ENCODE measurements around the gene VPS35.
"Not testable (repeated sequence)": the region's sequence is repeated elsewhere in the genome, so short reads cannot be mapped to it uniquely, and the experiment has no call there.

VPS35 gene

DNA sequence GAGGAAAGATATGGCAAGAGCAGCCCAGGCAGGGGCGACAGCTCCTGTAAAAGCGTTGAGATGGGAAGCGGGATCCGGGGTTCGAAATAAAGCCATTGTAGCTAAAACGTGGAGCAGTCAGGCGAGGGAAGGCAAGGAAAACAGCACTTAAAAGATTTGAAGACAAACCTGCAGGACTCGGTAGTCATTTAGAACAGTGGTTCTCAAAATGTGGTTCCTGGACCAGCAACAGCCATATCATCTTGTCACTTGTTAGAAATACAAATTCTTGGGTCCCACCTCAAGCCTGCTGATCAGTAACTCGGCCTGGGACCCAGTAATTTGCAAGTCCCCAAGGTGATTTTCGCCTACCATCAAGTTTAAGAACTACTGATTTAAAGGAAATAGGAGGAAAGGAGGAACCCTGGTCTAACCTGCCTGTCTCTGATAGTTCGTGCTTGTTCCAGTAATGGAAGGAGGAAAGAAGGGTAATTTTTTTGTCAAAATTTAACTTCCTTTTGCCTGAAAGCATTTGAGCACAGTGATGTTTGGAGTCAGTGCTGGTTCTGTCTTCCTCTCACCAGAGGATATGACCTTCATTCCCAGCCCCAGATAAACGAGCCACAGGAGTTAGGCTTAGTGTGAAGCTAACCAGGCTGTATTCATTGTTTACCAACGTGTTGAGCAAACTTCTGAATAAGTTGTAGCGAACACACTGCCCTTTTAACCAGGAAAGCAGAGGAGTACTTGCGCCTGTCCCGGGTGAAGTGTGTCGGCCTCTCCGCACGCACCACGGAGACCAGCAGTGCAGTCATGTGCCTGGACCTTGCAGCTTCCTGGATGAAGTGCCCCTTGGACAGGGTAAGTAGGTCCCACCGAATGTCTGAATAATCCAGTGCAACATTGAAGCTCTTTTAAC, 1.6 kb upstream of the VPS35 start:
- H3K9ac ChIP-seq (ENCODE audit: low read length in 2 of 2), result peak overlapping the region; percentile 60 to 78
- H3K9me3 ChIP-seq (ENCODE audit: control insufficient read depth in 2 of 2, low read length in 2 of 2), result no peaks in the 10 kb centered on the region
- no peak overlapping the region for H3K27ac ChIP-seq (ENCODE audit: low read length)
- peaks cover 13% of the 10 kb centered on the region for H3K4me1 ChIP-seq (ENCODE audit: control insufficient read depth, insufficient read depth, low read length)
- H3K36me3 ChIP-seq (ENCODE audit: control insufficient read depth in 2 of 2, insufficient read depth in 2 of 2, low read length in 2 of 2), result no peaks in the 10 kb centered on the region
- no peaks in the 10 kb centered on the region for H3K27me3 ChIP-seq (ENCODE audit: control insufficient read depth in 1 of 2, insufficient read depth in 2 of 2, low read length in 2 of 2)
- H3K4me3 ChIP-seq (ENCODE audit: low read length in 2 of 2), result peak overlapping the region; percentile 73 to 96

DNA sequence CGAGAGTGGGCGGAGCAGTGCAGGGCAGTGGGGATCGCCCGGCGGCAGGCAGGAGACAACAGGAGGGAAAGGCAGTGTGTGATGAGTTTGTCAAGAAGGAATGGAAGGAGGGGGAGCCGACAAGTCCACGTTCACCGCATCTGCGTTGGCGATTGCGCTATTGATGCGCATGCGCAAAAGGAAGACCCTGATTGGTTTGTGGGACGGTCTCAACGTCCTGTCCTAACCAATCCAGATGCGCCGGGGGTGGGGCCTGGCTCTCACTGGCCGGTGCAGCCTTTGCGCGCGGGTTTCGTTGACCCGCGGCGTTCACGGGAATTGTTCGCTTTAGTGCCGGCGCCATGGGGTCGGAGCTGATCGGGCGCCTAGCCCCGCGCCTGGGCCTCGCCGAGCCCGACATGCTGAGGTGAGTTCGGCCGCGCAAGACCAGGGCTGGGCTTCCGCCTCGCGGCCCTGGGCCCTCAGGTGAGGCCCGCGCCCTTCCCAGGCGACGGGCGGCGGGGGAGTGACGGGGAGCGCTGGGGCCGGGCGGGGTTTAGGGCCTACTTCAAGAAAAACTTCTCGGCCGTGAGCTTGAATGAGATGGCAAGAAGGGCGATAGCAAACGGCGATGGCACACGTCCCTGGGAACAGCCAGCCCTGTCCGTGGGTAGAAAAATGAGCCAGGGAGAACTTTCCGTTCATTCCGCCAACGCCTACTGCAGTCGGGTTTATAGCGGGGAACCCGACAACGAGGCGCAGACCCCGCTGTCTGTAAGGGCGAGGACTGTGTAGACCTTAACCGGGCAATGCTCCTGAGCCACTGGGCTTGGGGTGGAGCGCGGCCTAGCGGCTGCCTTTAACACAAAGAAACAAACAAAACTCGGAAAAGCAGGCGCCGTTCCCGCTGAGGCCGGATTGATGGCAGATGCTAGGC, 645 bp upstream of the VPS35 start, which contains the start of gene ORC6:
Gene ORC6, plus strand, starts transcription at position 295 of the 916 bp plus-strand sequence. Its CDS starts 47 bp downstream, at position 342.
- H3K4me3 ChIP-seq (ENCODE audit: low read length in 2 of 2), result peak within 1 kb of the TSS; percentile 73 to 96
- peak within 1 kb of the TSS; percentile 95 for H3K27ac ChIP-seq (ENCODE audit: low read length)
- peaks cover 13% of the 10 kb centered on the region for H3K4me1 ChIP-seq (ENCODE audit: control insufficient read depth, insufficient read depth, low read length)
- no peaks in the 10 kb centered on the region for H3K36me3 ChIP-seq (ENCODE audit: control insufficient read depth in 2 of 2, insufficient read depth in 2 of 2, low read length in 2 of 2)
- H3K9ac ChIP-seq (ENCODE audit: low read length in 2 of 2), result peak within 1 kb of the TSS; percentile 78 to 95
- H3K27me3 ChIP-seq (ENCODE audit: control insufficient read depth in 1 of 2, insufficient read depth in 2 of 2, low read length in 2 of 2), result no peaks in the 10 kb centered on the region
- H3K9me3 ChIP-seq (ENCODE audit: control insufficient read depth in 2 of 2, low read length in 2 of 2), result no peaks in the 10 kb centered on the region

DNA sequence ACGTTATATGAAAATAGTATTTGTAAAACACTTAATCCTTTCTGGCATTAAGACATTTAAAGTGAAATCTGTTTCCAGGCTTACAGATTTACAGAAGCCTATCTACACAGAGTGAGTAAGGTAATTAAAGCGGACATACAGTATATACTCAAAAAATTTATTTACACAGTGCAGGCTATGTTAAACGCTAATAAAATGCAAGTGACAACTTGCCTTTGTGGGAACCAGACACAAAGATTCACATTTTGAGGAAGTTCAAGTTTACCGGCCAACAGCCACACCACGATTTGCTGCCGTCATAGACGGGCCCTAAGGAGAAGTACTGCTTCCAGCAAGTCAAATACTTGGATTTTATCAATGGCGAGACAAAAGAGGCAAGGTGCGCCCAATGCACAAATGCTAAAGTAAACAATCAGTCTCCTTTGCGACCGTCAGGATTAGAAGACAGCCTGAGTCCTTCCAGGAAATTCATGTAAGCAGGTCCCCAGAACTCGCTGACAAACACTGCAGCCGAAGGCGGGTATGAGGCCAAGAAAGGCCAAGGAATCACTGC, 801 bp downstream of the VPS35 start:
- no peaks in the 10 kb centered on the region for H3K27me3 ChIP-seq (ENCODE audit: control insufficient read depth in 1 of 2, insufficient read depth in 2 of 2, low read length in 2 of 2)
- H3K9me3 ChIP-seq (ENCODE audit: control insufficient read depth in 2 of 2, low read length in 2 of 2), result no peaks in the 10 kb centered on the region
- H3K4me1 ChIP-seq (ENCODE audit: control insufficient read depth, insufficient read depth, low read length), result peaks cover 13% of the 10 kb centered on the region
- H3K4me3 ChIP-seq (ENCODE audit: low read length in 2 of 2), result peak overlapping the region; percentile 73 to 96
- peak overlapping the region; percentile 95 for H3K27ac ChIP-seq (ENCODE audit: low read length)
- H3K36me3 ChIP-seq (ENCODE audit: control insufficient read depth in 2 of 2, insufficient read depth in 2 of 2, low read length in 2 of 2), result no peaks in the 10 kb centered on the region
- peak overlapping the region; percentile 78 to 90 for H3K9ac ChIP-seq (ENCODE audit: low read length in 2 of 2)

DNA sequence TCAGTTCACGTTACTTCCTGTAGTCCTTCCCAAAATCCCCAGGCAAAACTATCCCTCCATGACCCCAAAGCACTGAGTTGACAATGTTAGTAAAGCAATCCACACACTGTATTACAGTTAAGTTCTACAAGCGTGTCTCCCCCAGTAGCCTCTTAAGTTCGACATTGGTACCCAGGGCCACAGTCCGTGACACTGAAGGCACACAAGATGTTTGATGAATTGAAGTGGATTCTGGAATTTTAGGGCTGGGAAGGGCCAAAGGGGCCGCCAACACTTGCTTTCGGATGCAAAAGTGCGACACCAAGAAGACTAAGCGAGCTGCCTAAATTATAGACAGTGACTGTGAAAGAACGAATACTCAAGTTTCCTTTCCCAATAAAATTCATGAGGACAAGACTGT, 1.5 kb downstream of the VPS35 start:
- Histone ChIP-seq H3K4me1 (ENCODE audit: control insufficient read depth, insufficient read depth, low read length) (peaks cover 13% of the 10 kb centered on the region), H3K9me3 (ENCODE audit: control insufficient read depth in 2 of 2, low read length in 2 of 2) (no peaks in the 10 kb centered on the region), H3K27me3 (ENCODE audit: control insufficient read depth in 1 of 2, insufficient read depth in 2 of 2, low read length in 2 of 2) (no peaks in the 10 kb centered on the region), H3K4me3 (ENCODE audit: low read length in 2 of 2) (peak overlapping the region; percentile 73 to 96), H3K9ac (ENCODE audit: low read length in 2 of 2) (peak overlapping the region in 1 of 2 donors; percentile 78), H3K36me3 (ENCODE audit: control insufficient read depth in 2 of 2, insufficient read depth in 2 of 2, low read length in 2 of 2) (no peaks in the 10 kb centered on the region), H3K27ac (ENCODE audit: low read length) (no peak overlapping the region)

DNA sequence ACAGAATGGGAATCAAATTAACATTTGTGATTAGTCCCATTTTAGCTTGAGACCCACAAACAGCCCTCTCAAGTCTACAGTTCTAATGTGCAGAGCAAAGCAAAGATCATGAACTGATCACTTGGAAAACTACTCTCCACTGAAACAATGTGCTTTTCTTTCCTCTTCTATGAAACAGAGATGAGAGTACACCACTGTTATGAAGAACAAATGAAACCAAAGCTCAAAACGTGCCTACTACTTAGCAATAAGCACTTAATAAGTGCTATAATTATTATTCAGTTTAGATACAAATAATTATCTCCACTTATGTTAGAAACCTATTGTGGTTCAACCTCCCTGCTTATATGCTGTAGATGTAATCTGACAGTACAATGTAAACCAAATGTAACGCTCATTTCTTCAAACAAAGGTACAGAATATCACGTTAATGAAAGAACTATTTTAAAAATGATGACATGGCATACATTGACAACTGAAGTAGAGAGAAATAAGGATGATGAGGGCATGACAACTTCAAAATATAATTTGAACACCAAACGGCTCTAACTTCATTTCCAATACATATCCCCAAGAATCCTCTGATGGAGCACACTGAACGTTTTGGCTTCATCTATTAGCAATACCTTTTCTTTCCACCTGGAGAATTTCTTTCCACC, 2.0 kb downstream of the VPS35 start:
- Histone ChIP-seq H3K9me3 (ENCODE audit: control insufficient read depth in 2 of 2, low read length in 2 of 2) (no peaks in the 10 kb centered on the region), H3K4me1 (ENCODE audit: control insufficient read depth, insufficient read depth, low read length) (peaks cover 13% of the 10 kb centered on the region), H3K9ac (ENCODE audit: low read length in 2 of 2) (no peak overlapping the region), H3K27ac (ENCODE audit: low read length) (no peak overlapping the region), H3K27me3 (ENCODE audit: control insufficient read depth in 1 of 2, insufficient read depth in 2 of 2, low read length in 2 of 2) (no peaks in the 10 kb centered on the region), H3K36me3 (ENCODE audit: control insufficient read depth in 2 of 2, insufficient read depth in 2 of 2, low read length in 2 of 2) (no peaks in the 10 kb centered on the region), H3K4me3 (ENCODE audit: low read length in 2 of 2) (peak overlapping the region in 1 of 2 donors; percentile 73)

DNA sequence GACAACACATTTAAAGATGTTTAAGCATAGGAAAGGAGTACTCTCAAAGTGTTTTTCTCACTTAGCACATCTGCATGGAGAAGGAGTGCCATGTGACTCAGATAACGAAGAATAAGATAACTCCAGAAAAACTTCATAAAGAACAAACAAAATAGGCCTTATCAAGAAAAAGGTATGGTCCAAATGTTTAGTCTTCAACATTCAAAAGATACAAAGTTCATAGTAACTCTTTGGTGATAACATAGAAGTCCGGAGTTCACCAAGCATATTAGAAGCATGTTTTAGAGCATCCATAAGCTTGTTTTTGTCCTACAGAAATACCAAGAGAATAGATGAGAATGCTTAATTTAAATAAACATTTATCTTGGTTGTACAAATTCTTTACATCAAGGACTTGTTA, 7.1 kb downstream of the VPS35 start:
- H3K4me3 ChIP-seq (ENCODE audit: low read length in 2 of 2); H3K27me3 ChIP-seq (ENCODE audit: control insufficient read depth in 1 of 2, insufficient read depth in 2 of 2, low read length in 2 of 2); H3K27ac ChIP-seq (ENCODE audit: low read length); H3K9ac ChIP-seq (ENCODE audit: low read length in 2 of 2); H3K9me3 ChIP-seq (ENCODE audit: control insufficient read depth in 2 of 2, low read length in 2 of 2); H3K4me1 ChIP-seq (ENCODE audit: control insufficient read depth, insufficient read depth, low read length): not testable (repeated sequence)
- peaks cover 11 to 22% of the 10 kb centered on the region in 2 donors for H3K36me3 ChIP-seq (ENCODE audit: control insufficient read depth in 2 of 2, insufficient read depth in 2 of 2, low read length in 2 of 2)

DNA sequence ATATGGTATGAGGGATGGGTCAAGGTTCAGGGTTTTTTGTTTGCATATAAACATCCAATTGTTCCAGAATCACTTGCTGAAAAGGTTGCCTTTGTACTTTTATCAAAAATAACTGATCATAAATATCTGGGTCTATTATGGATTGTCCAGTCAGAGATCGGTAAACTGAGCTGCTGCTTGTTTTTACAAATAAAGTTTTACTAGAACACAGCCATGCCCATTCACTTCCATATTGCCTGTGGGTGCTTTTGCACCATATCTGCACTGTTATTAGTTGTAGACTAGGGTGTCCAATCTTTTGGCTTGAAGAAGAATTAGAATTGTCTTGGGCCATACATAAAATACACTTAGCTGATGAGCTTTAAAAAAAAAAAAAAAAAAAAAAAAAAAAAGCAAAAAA, 11.0 kb downstream of the VPS35 start:
- not testable (repeated sequence) for H3K27ac ChIP-seq (ENCODE audit: low read length); H3K9ac ChIP-seq (ENCODE audit: low read length in 2 of 2); H3K4me1 ChIP-seq (ENCODE audit: control insufficient read depth, insufficient read depth, low read length); H3K9me3 ChIP-seq (ENCODE audit: control insufficient read depth in 2 of 2, low read length in 2 of 2); H3K4me3 ChIP-seq (ENCODE audit: low read length in 2 of 2); H3K27me3 ChIP-seq (ENCODE audit: control insufficient read depth in 1 of 2, insufficient read depth in 2 of 2, low read length in 2 of 2)
- H3K36me3 ChIP-seq (ENCODE audit: control insufficient read depth in 2 of 2, insufficient read depth in 2 of 2, low read length in 2 of 2), result peaks cover 21 to 28% of the 10 kb centered on the region in 2 donors

DNA sequence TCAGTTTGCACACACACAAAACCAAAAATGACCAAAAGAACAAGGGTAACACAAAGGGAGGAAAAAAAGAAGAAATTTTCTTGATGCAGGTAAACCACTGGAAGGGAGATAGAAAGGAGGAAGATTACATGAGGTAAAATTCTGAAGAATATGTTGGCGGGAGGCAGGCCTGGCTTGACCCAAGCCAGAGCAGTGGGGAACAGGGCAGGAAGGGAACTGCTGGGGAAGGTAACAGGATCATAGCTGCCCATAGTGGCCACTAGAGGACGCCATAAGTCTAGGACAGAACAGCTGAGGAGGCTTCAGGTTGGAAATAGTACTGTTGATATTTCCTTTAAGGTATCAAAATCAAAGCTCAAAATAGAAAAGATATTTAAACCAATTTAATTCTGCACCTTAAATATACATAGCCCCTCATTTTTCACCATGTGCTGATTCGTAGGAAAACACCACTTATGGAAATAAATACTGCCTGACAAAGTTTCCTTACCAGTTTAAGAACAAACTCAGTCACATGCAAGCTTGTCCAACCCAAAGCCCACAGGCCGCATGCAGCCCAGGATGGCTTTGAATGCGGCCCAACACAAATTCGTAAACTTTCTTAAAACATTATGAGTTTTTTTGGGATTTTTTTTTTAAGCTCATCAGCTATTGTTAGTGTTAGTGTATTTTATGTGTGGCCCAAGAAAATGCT, 15.5 kb downstream of the VPS35 start:
- Histone ChIP-seq H3K4me1 (ENCODE audit: control insufficient read depth, insufficient read depth, low read length) (no peaks in the 10 kb centered on the region), H3K27me3 (ENCODE audit: control insufficient read depth in 1 of 2, insufficient read depth in 2 of 2, low read length in 2 of 2) (no peaks in the 10 kb centered on the region), H3K27ac (ENCODE audit: low read length) (no peak overlapping the region), H3K36me3 (ENCODE audit: control insufficient read depth in 2 of 2, insufficient read depth in 2 of 2, low read length in 2 of 2) (peaks cover 29 to 30% of the 10 kb centered on the region in 2 donors), H3K9ac (ENCODE audit: low read length in 2 of 2) (no peak overlapping the region), H3K4me3 (ENCODE audit: low read length in 2 of 2) (no peak overlapping the region), H3K9me3 (ENCODE audit: control insufficient read depth in 2 of 2, low read length in 2 of 2) (no peaks in the 10 kb centered on the region)

DNA sequence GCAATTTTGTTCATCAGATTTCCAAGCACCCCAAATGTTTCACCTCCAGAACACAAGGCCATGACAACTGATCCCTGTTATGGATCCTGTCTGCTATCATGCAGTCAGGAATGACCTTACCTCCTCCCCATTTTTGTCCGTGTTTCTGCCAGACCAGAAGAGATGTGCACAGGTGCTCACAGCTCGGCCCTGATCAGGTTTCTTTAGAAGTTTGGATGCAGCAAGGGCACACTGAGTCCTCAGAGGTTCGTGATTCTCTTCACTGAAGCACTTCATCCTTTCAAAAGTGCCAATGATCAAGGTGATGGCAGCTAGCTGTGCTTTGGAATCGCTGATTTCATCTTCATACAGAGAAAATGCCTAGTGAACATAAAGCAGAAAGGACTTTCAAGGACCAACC, 26.9 kb downstream of the VPS35 start:
- H3K27me3 ChIP-seq (ENCODE audit: control insufficient read depth in 1 of 2, insufficient read depth in 2 of 2, low read length in 2 of 2), result no peaks in the 10 kb centered on the region
- peaks cover 27 to 32% of the 10 kb centered on the region in 2 donors for H3K36me3 ChIP-seq (ENCODE audit: control insufficient read depth in 2 of 2, insufficient read depth in 2 of 2, low read length in 2 of 2)
- H3K4me3 ChIP-seq (ENCODE audit: low read length in 2 of 2), result no peak overlapping the region
- no peaks in the 10 kb centered on the region for H3K4me1 ChIP-seq (ENCODE audit: control insufficient read depth, insufficient read depth, low read length)
- no peak overlapping the region for H3K27ac ChIP-seq (ENCODE audit: low read length)
- no peaks in the 10 kb centered on the region for H3K9me3 ChIP-seq (ENCODE audit: control insufficient read depth in 2 of 2, low read length in 2 of 2)
- H3K9ac ChIP-seq (ENCODE audit: low read length in 2 of 2), result no peak overlapping the region

DNA sequence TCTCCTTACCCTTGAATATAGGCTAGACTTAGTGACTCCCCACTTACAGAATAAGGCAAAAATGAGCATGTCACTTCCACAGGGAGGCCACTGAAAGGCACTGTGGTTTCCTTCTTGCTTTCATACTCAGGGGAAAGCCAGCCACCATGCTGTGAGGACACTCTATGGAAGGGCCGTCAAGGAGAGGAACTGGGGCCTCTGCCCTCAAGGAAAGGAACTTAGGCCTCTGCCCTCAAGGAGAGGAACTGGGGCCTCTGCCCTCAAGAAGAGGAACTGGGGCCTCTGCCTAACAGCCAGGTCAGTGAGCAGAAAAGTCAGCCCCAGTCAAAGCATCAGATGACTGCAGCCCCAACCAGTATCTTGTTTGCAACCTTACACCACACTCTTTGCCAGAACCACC, 30.1 kb downstream of the VPS35 start:
- H3K27me3 ChIP-seq (ENCODE audit: control insufficient read depth in 1 of 2, insufficient read depth in 2 of 2, low read length in 2 of 2), result no peaks in the 10 kb centered on the region
- no peak overlapping the region for H3K27ac ChIP-seq (ENCODE audit: low read length)
- no peaks in the 10 kb centered on the region for H3K9me3 ChIP-seq (ENCODE audit: control insufficient read depth in 2 of 2, low read length in 2 of 2)
- no peaks in the 10 kb centered on the region for H3K4me1 ChIP-seq (ENCODE audit: control insufficient read depth, insufficient read depth, low read length)
- H3K36me3 ChIP-seq (ENCODE audit: control insufficient read depth in 2 of 2, insufficient read depth in 2 of 2, low read length in 2 of 2), result peaks cover 25 to 27% of the 10 kb centered on the region in 2 donors
- no peak overlapping the region for H3K9ac ChIP-seq (ENCODE audit: low read length in 2 of 2)
- H3K4me3 ChIP-seq (ENCODE audit: low read length in 2 of 2), result no peak overlapping the region

Data from stomach smooth muscle (tissue), 2 donors.